ENCODE results near the gene P2RY8. TPM values are rescaled to one million over a fixed set of nuclear protein-coding genes. Genes with fewer than 3 reads are reported as not detected.
"Not testable (repeated sequence)": the region's sequence is repeated elsewhere in the genome, so short reads cannot be mapped to it uniquely, and the experiment has no call there.

P2RY8 gene
- total and polyA plus RNA-seq, 7 donors = 0.79 to 4.1 (median 1.5) TPM

- Histone ChIP-seq H3K4me3 (no peak overlapping the region), H3K4me1 (no peaks in the 10 kb centered on the region), H3K27ac (no peak overlapping the region), H3K27me3 (ENCODE audit: insufficient read depth in 3 of 3, low read length in 2 of 3) (no peaks in the 10 kb centered on the region), H3K9me3 (no peaks in the 10 kb centered on the region), H3K36me3 (ENCODE audit: insufficient read depth in 1 of 2, low read depth in 1 of 2) (peaks cover 4 to 9% of the 10 kb centered on the region in 2 donors)
- no peak for DNase-seq
- no peak for ATAC-seq
- no peak for TF ChIP-seq CTCF (IDR thresholded peaks at IDR 0.05)
- 95 to 97% (median 96%) methylated on average over 31 to 32 of the region's 32 CpGs for WGBS, 3 donors
- intact Hi-C loops (cut with DNase I) = no loop called here
Measured at GRCh38 chrX:1427756-1428155, 109.2 kb downstream of the P2RY8 start.

- H3K36me3 ChIP-seq (ENCODE audit: insufficient read depth in 1 of 2, low read depth in 1 of 2) = peaks cover 4 to 17% of the 10 kb centered on the region in 2 donors
- intact Hi-C loops (cut with DNase I); H3K27me3 ChIP-seq (ENCODE audit: insufficient read depth in 3 of 3, low read length in 2 of 3); H3K27ac ChIP-seq; H3K4me3 ChIP-seq; DNase-seq; H3K4me1 ChIP-seq; ATAC-seq; H3K9me3 ChIP-seq: not testable (repeated sequence)
- 90 to 93% (median 90%) methylated on average over 16 of the region's 16 CpGs for WGBS, 3 donors
Measured at GRCh38 chrX:1426321-1426720, 110.7 kb downstream of the P2RY8 start.

- WGBS, 3 donors = 78 to 88% (median 85%) methylated on average over 10 of the region's 10 CpGs
- Histone ChIP-seq H3K27ac (no peak overlapping the region), H3K36me3 (ENCODE audit: insufficient read depth in 1 of 2, low read depth in 1 of 2) (peaks cover 4 to 19% of the 10 kb centered on the region in 2 donors), H3K27me3 (ENCODE audit: insufficient read depth in 3 of 3, low read length in 2 of 3) (no peaks in the 10 kb centered on the region), H3K4me3 (no peak overlapping the region), H3K9me3 (peaks cover 6% of the 10 kb centered on the region), H3K4me1 (no peaks in the 10 kb centered on the region)
- TF ChIP-seq CTCF (IDR thresholded peaks at IDR 0.05) = no peak
- no peak for ATAC-seq
- DNase-seq = no peak
- intact Hi-C loops (cut with DNase I) = no loop called here
Measured at GRCh38 chrX:1425381-1425780, 111.6 kb downstream of the P2RY8 start.

GRCh38 chrX:1424147-1424851 lies 112.7 kb downstream of the P2RY8 start:
- DNase-seq (no peak), ATAC-seq (no peak)
- WGBS, 3 donors = 73 to 83% (median 79%) methylated on average over 9 of the region's 9 CpGs
- no peak for TF ChIP-seq CTCF (IDR thresholded peaks at IDR 0.05)
- peaks cover 4 to 19% of the 10 kb centered on the region in 2 donors for H3K36me3 ChIP-seq (ENCODE audit: insufficient read depth in 1 of 2, low read depth in 1 of 2)
- intact Hi-C loops (cut with DNase I) = no loop called here
- H3K27ac ChIP-seq = no peak overlapping the region
- H3K4me1 ChIP-seq = no peaks in the 10 kb centered on the region
- no peaks in the 10 kb centered on the region for H3K27me3 ChIP-seq (ENCODE audit: insufficient read depth in 3 of 3, low read length in 2 of 3)
- peaks cover 6% of the 10 kb centered on the region for H3K9me3 ChIP-seq
- no peak overlapping the region for H3K4me3 ChIP-seq

- Histone ChIP-seq H3K27me3 (ENCODE audit: insufficient read depth in 3 of 3, low read length in 2 of 3) (no peaks in the 10 kb centered on the region), H3K4me3 (no peak overlapping the region), H3K36me3 (ENCODE audit: insufficient read depth in 1 of 2, low read depth in 1 of 2) (peaks cover 4 to 19% of the 10 kb centered on the region in 2 donors), H3K4me1 (no peaks in the 10 kb centered on the region), H3K9me3 (peaks cover 12% of the 10 kb centered on the region), H3K27ac (no peak overlapping the region)
- no peak for DNase-seq
- intact Hi-C loops (cut with DNase I) = no loop called here
- no peak for TF ChIP-seq CTCF (IDR thresholded peaks at IDR 0.05)
- no peak for ATAC-seq
- 50 to 74% (median 71%) methylated on average over 2 of the region's 2 CpGs for WGBS, 3 donors
Measured at GRCh38 chrX:1423215-1423614, 113.8 kb downstream of the P2RY8 start.
